Osteocyte (in vitro differentiated cells): ENCODE results near the gene ZNF638. TPM values are rescaled to one million over a fixed set of nuclear protein-coding genes. Genes with fewer than 3 reads are reported as not detected.

Experiments used
- DNase-seq: peaks from one replicate; pipeline ENCODE4 v3.0.0; 2021; ENCODE audit warnings: mixed read lengths; ENCODE audit not compliant: unreplicated experiment; ENCODE audit errors: extremely low spot score
- H3K27ac Mint-ChIP-seq: one replicate; pipeline ENCODE4 v1.8.0; 2021; ENCODE audit warnings: mild to moderate bottlenecking, mixed read lengths; ENCODE audit not compliant: unreplicated experiment
- H3K27me3 Mint-ChIP-seq: one replicate; pipeline ENCODE4 v1.8.0; 2021; ENCODE audit warnings: mixed read lengths; ENCODE audit not compliant: unreplicated experiment
- H3K36me3 Mint-ChIP-seq: one replicate; pipeline ENCODE4 v1.8.0; 2021; ENCODE audit warnings: mixed read lengths; ENCODE audit not compliant: unreplicated experiment
- H3K4me1 Mint-ChIP-seq: one replicate; pipeline ENCODE4 v1.8.0; 2021; ENCODE audit warnings: mixed read lengths; ENCODE audit not compliant: unreplicated experiment
- H3K4me3 Mint-ChIP-seq: one replicate; pipeline ENCODE4 v1.8.0; 2021; ENCODE audit warnings: mild to moderate bottlenecking, moderate library complexity, mixed read lengths; ENCODE audit not compliant: unreplicated experiment
- H3K9me3 Mint-ChIP-seq: one replicate; pipeline ENCODE4 v1.8.0; 2021; ENCODE audit warnings: mixed read lengths; ENCODE audit not compliant: unreplicated experiment
- CTCF ChIP-seq: fragments of 200-600 bp; sonication (generic); IDR thresholded peaks from 2 replicates; pipeline ENCODE4 v1.5.0; 2021; ENCODE audit warnings: antibody characterized with exemption, mild to moderate bottlenecking, moderate library complexity
- total RNA-seq: library from RNA; stranded (reverse); gene quantifications from 2 replicates; pipeline ENCODE4 v1.2.1, GENCODE V29; 2021

Gene ZNF638
- total RNA-seq, 1 donor from 2014 or later: 123 TPM

DNA sequence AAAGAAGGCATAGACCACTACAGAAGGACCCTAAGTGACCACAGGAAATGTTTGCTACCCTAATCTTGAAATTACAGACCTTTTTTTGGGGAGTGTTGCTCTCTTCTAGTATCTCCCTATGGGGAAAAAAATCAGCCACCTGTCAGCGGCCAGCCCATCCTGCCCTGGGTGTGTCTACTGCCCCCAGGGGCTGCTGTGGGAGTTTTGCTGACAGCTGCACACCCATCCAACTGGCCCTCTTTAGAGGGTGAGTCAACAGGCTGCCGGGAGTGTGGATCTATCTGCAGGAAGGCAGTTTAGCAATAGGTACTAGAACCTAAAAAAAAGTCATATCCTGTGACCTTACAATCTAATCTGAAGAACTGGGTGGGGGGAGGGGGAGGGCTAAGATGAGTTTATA is 121.0 kb downstream of the ZNF638 start:
- Mint-ChIP-seq H3K27me3 (no peaks in the 10 kb centered on the region), H3K4me1 (peaks cover 55% of the 10 kb centered on the region), H3K36me3 (no peaks in the 10 kb centered on the region), H3K4me3 (no peak overlapping the region), H3K9me3 (no peaks in the 10 kb centered on the region), H3K27ac (peak overlapping the region; percentile 84)
- no peak for TF ChIP-seq CTCF
- DNase-seq: no peak

GRCh38 chr2:71453404-71454220 is 122.0 kb downstream of the ZNF638 start, which contains the start of gene DYSF:
DYSF (plus strand) TSS chr2:71453561.
- peak within 1 kb of the TSS; percentile 95 for H3K27ac Mint-ChIP-seq
- no peaks in the 10 kb centered on the region for H3K36me3 Mint-ChIP-seq
- no peaks in the 10 kb centered on the region for H3K9me3 Mint-ChIP-seq
- TF ChIP-seq CTCF: no peak
- peak within 1 kb of the TSS; percentile 72 for H3K4me3 Mint-ChIP-seq
- H3K4me1 Mint-ChIP-seq: peaks cover 64% of the 10 kb centered on the region
- no peaks in the 10 kb centered on the region for H3K27me3 Mint-ChIP-seq
- DNase-seq: no peak

- Mint-ChIP-seq H3K9me3 (no peaks in the 10 kb centered on the region), H3K36me3 (no peaks in the 10 kb centered on the region), H3K27me3 (no peaks in the 10 kb centered on the region), H3K27ac (peak overlapping the region; percentile 95), H3K4me1 (peaks cover 72% of the 10 kb centered on the region), H3K4me3 (peak overlapping the region; percentile 72)
- no peak for DNase-seq
- TF ChIP-seq CTCF: no peak
Observed at GRCh38 chr2:71454221-71455010, 122.8 kb downstream of the ZNF638 start.

- Mint-ChIP-seq H3K4me3 (peak overlapping the region; percentile 72), H3K9me3 (no peaks in the 10 kb centered on the region), H3K4me1 (peaks cover 79% of the 10 kb centered on the region), H3K36me3 (no peaks in the 10 kb centered on the region), H3K27ac (peak overlapping the region; percentile 95), H3K27me3 (no peaks in the 10 kb centered on the region)
- no peak for DNase-seq
- TF ChIP-seq CTCF: peak; percentile 21
Observed at GRCh38 chr2:71455011-71455740, 123.6 kb downstream of the ZNF638 start.
